Cardiac septum (tissue), 1 donor: ENCODE data around the gene FSIP1. TPM values are rescaled to one million over a fixed set of nuclear protein-coding genes. Genes with fewer than 3 reads are reported as not detected.

Source experiments
- DNase-seq: peaks from one replicate; pipeline ENCODE4 v3.0.0-alpha.2; 2020; ENCODE audit warnings: low spot score
- intact Hi-C: fragments of 100-400 bp; cut with DNase I; formaldehyde crosslinking; loops from one replicate; pipeline ENCODE4 v1.14.0; 2022
- total RNA-seq: library from RNA; stranded (reverse); fragmentation: NEBNext Ultra II Directional; extraction: Animal tissue kit (Norgen Biotek cat#: 25700); gene quantifications from one replicate; pipeline ENCODE4 v1.2.1, GENCODE V29; 2021
- donor health status: DM: no; HTN: no; CAD: no.

Gene FSIP1
- total RNA-seq, 1 donor from 2014 or later, result 2.0 TPM

GRCh38 chr15:39735120-39735717 lies 47.4 kb downstream of the FSIP1 start:
- no peak for DNase-seq
- intact Hi-C loops, result no loop called here

- intact Hi-C loops, result no loop called here
- no peak for DNase-seq
Observed at GRCh38 chr15:39731266-39731665, 51.4 kb downstream of the FSIP1 start.

GRCh38 chr15:39730552-39730951 lies 52.1 kb downstream of the FSIP1 start:
- intact Hi-C loops, result no loop called here
- DNase-seq, result no peak

GRCh38 chr15:39729500-39729899 lies 53.1 kb downstream of the FSIP1 start:
- no peak for DNase-seq
- intact Hi-C loops, result no loop called here

GRCh38 chr15:39728845-39729244 lies 53.8 kb downstream of the FSIP1 start:
- DNase-seq, result no peak
- intact Hi-C loops, result no loop called here

- intact Hi-C loops, result no loop called here
- no peak for DNase-seq
Observed at GRCh38 chr15:39721893-39722292, 60.7 kb downstream of the FSIP1 start.

GRCh38 chr15:39720621-39721611 lies 61.7 kb downstream of the FSIP1 start:
- DNase-seq, result no peak
- intact Hi-C loops, result no loop called here

GRCh38 chr15:39720081-39720480 lies 62.6 kb downstream of the FSIP1 start:
- intact Hi-C loops, result no loop called here
- DNase-seq, result no peak

GRCh38 chr15:39719109-39719508 lies 63.5 kb downstream of the FSIP1 start:
- no peak for DNase-seq
- intact Hi-C loops, result no loop called here

GRCh38 chr15:39717134-39717533 lies 65.5 kb downstream of the FSIP1 start:
- DNase-seq, result no peak
- intact Hi-C loops, result no loop called here

- intact Hi-C loops, result no loop called here
- no peak for DNase-seq
Observed at GRCh38 chr15:39714251-39714650, 68.4 kb downstream of the FSIP1 start.

- intact Hi-C loops, result no loop called here
- no peak for DNase-seq
Observed at GRCh38 chr15:39713846-39714245, 68.8 kb downstream of the FSIP1 start.

DNA sequence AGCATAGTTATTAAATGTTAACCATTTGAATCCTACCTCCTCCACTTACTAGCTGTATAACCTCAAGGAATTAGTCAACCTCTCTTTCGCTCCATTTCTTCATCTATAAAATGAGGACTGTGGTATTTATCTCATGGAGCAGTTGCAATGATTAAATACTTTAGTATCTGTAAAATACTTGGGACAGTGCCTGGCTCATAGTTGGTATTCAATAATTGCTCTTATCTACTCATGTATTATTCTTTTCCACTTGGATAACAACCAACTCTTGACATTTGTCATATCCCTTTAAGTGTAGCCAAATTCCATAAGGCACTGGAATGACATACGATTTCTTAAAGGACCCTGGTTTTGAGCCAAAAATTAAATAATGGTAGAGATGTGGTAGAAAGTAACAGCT lies 72.0 kb downstream of the FSIP1 start:
- intact Hi-C loops, result no loop called here
- DNase-seq, result no peak

GRCh38 chr15:39709941-39710340 lies 72.7 kb downstream of the FSIP1 start:
- no peak for DNase-seq
- intact Hi-C loops, result no loop called here

GRCh38 chr15:39706206-39706605 lies 76.4 kb downstream of the FSIP1 start:
- intact Hi-C loops, result no loop called here
- no peak for DNase-seq

DNA sequence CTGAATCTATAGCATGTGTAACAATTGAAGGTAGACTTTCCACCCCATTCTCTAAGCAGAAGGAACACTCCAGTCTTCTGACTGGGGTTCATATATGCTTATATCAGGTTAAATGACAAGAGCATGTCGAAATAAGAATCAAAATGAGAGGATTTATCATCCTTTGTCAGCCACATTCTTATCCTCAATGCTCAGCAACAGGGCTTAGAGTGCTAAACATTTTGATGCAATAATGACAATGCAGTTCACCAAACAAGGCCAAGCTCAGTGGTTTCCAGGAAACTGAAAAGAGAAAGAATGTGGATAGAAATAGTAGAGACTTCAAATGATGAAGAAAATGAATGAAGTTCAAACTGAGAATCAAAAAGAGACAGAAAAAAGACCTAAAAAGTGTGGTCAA lies 78.0 kb downstream of the FSIP1 start:
- intact Hi-C loops, result no loop called here
- DNase-seq, result no peak

DNA sequence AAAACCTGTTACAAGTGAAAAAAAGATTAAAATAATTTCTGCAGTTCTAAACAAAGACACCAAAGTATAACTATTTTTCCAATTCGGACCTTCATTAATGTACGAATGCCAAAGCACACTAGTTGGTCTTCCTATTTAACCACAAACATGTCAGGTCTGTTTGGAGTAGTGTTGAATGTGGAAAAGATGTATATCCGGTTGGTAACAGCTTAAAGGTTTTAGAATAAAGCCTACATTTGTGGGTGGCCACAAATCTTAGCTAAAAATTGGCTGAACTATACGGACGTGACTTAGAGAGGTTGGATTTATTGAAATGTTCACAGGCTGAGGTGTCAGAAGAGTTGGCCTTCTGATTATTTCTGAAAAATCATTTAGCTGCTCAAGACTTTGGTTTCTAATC lies 78.4 kb downstream of the FSIP1 start:
- no peak for DNase-seq
- intact Hi-C loops, result no loop called here

DNA sequence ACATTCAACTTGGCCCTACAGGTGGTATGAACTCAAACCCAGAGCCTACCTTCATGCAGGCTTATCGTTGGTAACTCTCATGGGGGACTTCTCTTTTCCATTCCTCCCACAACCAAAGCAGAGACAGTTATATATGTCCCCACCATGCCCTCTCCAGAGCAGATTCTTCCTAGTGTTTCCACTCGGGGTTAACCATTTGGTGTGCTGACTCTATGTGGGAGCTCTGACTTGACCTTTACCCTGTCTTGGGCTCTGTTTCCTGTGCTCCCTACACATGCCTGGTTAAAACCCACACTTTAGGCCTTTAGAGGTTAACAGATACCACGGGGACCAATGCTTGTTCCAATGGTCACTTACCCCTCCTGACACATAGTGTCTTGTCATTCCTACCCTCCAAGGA lies 80.7 kb downstream of the FSIP1 start:
- intact Hi-C loops, result no loop called here
- DNase-seq, result no peak

- DNase-seq, result no peak
- intact Hi-C loops, result no loop called here
Observed at GRCh38 chr15:39700375-39700700, 82.3 kb downstream of the FSIP1 start.

GRCh38 chr15:39699516-39700374 lies 82.9 kb downstream of the FSIP1 start:
- intact Hi-C loops, result no loop called here
- no peak for DNase-seq
